ENCODE measurements around the gene SAA1. TPM values are rescaled to one million over a fixed set of nuclear protein-coding genes. Genes with fewer than 3 reads are reported as not detected.

Gene SAA1
- total RNA-seq, 4 donors from 2014 or later, result 170 to 1,717 (median 790) TPM

GRCh38 chr11:18271206-18271605, 5.1 kb downstream of the SAA1 start:
- no peak for TF ChIP-seq CTCF (IDR thresholded peaks at IDR 0.05)
- DNase-seq (ENCODE audit: low spot score) (no peak), ATAC-seq (ENCODE audit: low FRiP score) (no peak)

- no peak for DNase-seq (ENCODE audit: low spot score)
- no peak for ATAC-seq (ENCODE audit: low FRiP score)
Observed at GRCh38 chr11:18277565-18278271, 11.7 kb downstream of the SAA1 start.

GRCh38 chr11:18280438-18281045, 14.5 kb downstream of the SAA1 start:
- TF ChIP-seq CTCF (IDR thresholded peaks at IDR 0.05), result no peak
- ATAC-seq (ENCODE audit: low FRiP score), result no peak

More at GRCh38 chr11:18277565-18278271, 11.7 kb downstream of the SAA1 start:
- TF ChIP-seq CTCF (IDR thresholded peaks at IDR 0.05), result no peak

GRCh38 chr11:18282626-18283025, 16.6 kb downstream of the SAA1 start:
- ATAC-seq (ENCODE audit: low FRiP score), result no peak
- TF ChIP-seq CTCF (IDR thresholded peaks at IDR 0.05), result no peak
- DNase-seq (ENCODE audit: low spot score), result no peak

More at GRCh38 chr11:18280438-18281045, 14.5 kb downstream of the SAA1 start:
- no peak for DNase-seq (ENCODE audit: low spot score)

GRCh38 chr11:18285841-18286240, 19.8 kb downstream of the SAA1 start:
- ATAC-seq (ENCODE audit: low FRiP score) (no peak), DNase-seq (ENCODE audit: low spot score) (no peak)
- no peak for TF ChIP-seq CTCF (IDR thresholded peaks at IDR 0.05)

GRCh38 chr11:18288911-18289310, 22.8 kb downstream of the SAA1 start:
- TF ChIP-seq CTCF (IDR thresholded peaks at IDR 0.05), result no peak
- ATAC-seq (ENCODE audit: low FRiP score) (no peak), DNase-seq (ENCODE audit: low spot score) (no peak)

- DNase-seq (ENCODE audit: low spot score) (no peak), ATAC-seq (ENCODE audit: low FRiP score) (no peak)
- no peak for TF ChIP-seq CTCF (IDR thresholded peaks at IDR 0.05)
Observed at GRCh38 chr11:18294862-18295261, 28.8 kb downstream of the SAA1 start.

All from omental fat pad (tissue), 4 donors.